ENCODE measurements around the gene MYO16. TPM values are rescaled to one million over a fixed set of nuclear protein-coding genes. Genes with fewer than 3 reads are reported as not detected.

The MYO16 gene
- total and polyA plus RNA-seq, 2 donors (not counting 1 experiment from before 2014, with no cell fraction given), result under 0.01 to 0.01 TPM

DNA sequence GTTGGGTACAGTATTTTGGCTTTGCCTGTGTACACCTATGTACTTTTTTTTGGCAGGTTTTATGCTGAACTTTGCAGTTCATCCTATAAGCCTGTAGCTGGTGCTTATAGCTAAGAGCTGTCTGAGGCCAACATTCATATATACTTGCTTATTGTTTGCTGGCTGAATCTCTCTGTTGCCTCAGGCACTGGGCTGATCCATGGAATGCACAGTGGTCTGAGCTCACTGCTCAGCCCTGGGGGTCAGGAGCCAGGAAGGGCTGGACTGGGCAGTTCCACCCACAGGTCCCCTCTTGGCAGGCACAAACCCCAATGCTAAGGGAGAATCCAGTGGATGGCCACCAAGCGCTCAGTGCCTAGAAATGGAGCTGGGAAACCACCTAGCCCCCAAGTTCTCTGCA is 308.7 kb downstream of the MYO16 start:
- Histone ChIP-seq H3K27me3 (ENCODE audit: control insufficient read depth, insufficient read depth, low read length) (no peaks in the 10 kb centered on the region), H3K4me2 (ENCODE audit: extremely low read depth, insufficient read depth, low read length) (no peak overlapping the region), H3K4me3 (replicated peaks in 1 of 4; ENCODE audit: control extremely low read depth in 1 of 4, insufficient read depth in 1 of 4, low read depth in 3 of 4, low read length in 4 of 4) (no peak overlapping the region), H3K4me1 (ENCODE audit: control insufficient read depth, extremely low read depth, insufficient read depth, low read length) (no peaks in the 10 kb centered on the region), H3K36me3 (ENCODE audit: control insufficient read depth, insufficient read depth, low read length) (no peaks in the 10 kb centered on the region), H2AFZ (ENCODE audit: low read length) (no peak overlapping the region), H3K27ac (ENCODE audit: insufficient read depth, low read length) (no peak overlapping the region), H3K9ac (ENCODE audit: insufficient read depth, low read length) (no peak overlapping the region), H3K9me3 (ENCODE audit: control insufficient read depth, insufficient read depth, low read depth, low read length) (no peaks in the 10 kb centered on the region), H4K20me1 (ENCODE audit: control insufficient read depth, extremely low read depth, insufficient read depth, low read length) (no peaks in the 10 kb centered on the region), H3K79me2 (ENCODE audit: control insufficient read depth, insufficient read depth, low read length) (no peaks in the 10 kb centered on the region)
- TF ChIP-seq, protein P1, sequence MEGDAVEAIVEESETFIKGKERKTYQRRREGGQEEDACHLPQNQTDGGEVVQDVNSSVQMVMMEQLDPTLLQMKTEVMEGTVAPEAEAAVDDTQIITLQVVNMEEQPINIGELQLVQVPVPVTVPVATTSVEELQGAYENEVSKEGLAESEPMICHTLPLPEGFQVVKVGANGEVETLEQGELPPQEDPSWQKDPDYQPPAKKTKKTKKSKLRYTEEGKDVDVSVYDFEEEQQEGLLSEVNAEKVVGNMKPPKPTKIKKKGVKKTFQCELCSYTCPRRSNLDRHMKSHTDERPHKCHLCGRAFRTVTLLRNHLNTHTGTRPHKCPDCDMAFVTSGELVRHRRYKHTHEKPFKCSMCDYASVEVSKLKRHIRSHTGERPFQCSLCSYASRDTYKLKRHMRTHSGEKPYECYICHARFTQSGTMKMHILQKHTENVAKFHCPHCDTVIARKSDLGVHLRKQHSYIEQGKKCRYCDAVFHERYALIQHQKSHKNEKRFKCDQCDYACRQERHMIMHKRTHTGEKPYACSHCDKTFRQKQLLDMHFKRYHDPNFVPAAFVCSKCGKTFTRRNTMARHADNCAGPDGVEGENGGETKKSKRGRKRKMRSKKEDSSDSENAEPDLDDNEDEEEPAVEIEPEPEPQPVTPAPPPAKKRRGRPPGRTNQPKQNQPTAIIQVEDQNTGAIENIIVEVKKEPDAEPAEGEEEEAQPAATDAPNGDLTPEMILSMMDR (conservative IDR thresholded peaks at IDR 0.05 in 1 of 2, IDR thresholded peaks at IDR 0.05 in 1 of 2; ENCODE audit: low read depth in 1 of 2, low read length in 2 of 2), result no peak
- no peak for DNase-seq (ENCODE audit: low read depth in 2 of 2)

DNA sequence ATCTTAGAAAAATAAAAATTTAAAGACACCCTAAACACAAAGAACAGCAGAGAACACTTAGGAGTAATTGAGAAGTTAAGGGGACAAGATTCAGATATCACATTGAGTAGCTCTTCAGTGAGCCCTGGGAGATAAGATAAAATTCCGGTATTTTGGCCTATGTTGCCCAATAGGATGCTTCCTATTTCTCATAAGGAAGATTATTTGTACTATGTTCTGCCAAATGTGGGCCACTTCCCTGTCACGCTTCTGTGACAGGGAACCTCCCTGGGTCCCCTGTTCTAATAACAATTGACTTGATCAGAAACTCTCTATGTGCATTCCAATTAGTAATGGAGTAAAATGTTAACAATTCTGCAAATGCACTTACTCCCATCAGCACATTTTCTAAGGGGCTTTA is 310.7 kb downstream of the MYO16 start:
- Histone ChIP-seq H3K27me3 (ENCODE audit: control insufficient read depth, insufficient read depth, low read length) (no peaks in the 10 kb centered on the region), H3K27ac (ENCODE audit: insufficient read depth, low read length) (no peak overlapping the region), H3K79me2 (ENCODE audit: control insufficient read depth, insufficient read depth, low read length) (no peaks in the 10 kb centered on the region), H3K4me3 (replicated peaks in 1 of 4; ENCODE audit: control extremely low read depth in 1 of 4, insufficient read depth in 1 of 4, low read depth in 3 of 4, low read length in 4 of 4) (no peak overlapping the region), H3K4me2 (ENCODE audit: extremely low read depth, insufficient read depth, low read length) (no peak overlapping the region), H3K36me3 (ENCODE audit: control insufficient read depth, insufficient read depth, low read length) (no peaks in the 10 kb centered on the region), H2AFZ (ENCODE audit: low read length) (no peak overlapping the region), H3K9me3 (ENCODE audit: control insufficient read depth, insufficient read depth, low read depth, low read length) (no peaks in the 10 kb centered on the region), H4K20me1 (ENCODE audit: control insufficient read depth, extremely low read depth, insufficient read depth, low read length) (no peaks in the 10 kb centered on the region), H3K4me1 (ENCODE audit: control insufficient read depth, extremely low read depth, insufficient read depth, low read length) (no peaks in the 10 kb centered on the region), H3K9ac (ENCODE audit: insufficient read depth, low read length) (no peak overlapping the region)
- no peak for DNase-seq (ENCODE audit: low read depth in 2 of 2)
- TF ChIP-seq, protein P1 (conservative IDR thresholded peaks at IDR 0.05 in 1 of 2, IDR thresholded peaks at IDR 0.05 in 1 of 2; ENCODE audit: low read depth in 1 of 2, low read length in 2 of 2), result no peak
- TF ChIP-seq EZH2 (IDR thresholded peaks at IDR 0.05; ENCODE audit: low read length, missing control alignments), result no peak

DNA sequence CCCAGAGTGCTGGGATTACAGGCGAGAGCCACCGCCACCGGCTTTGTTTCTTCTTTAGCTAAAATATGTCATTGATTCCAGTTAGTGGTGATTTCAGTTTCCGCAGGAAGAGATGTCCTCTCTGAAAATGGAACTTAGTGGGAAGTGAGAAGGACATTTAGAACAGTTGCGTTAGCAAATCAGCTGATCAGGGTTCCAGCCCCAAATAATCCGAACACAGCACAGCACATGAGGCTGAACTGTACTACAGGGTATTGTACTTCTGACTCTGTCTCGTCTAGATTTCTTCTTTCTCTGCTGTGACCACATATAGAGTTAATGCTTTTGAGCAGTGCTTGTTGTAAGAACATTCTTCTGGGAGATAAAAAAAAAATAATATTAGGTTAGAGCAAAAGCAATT is 314.4 kb downstream of the MYO16 start:
- TF ChIP-seq EZH2 (IDR thresholded peaks at IDR 0.05; ENCODE audit: low read length, missing control alignments), result no peak
- TF ChIP-seq, protein P1 (conservative IDR thresholded peaks at IDR 0.05 in 1 of 2, IDR thresholded peaks at IDR 0.05 in 1 of 2; ENCODE audit: low read depth in 1 of 2, low read length in 2 of 2), result no peak
- no peak for DNase-seq (ENCODE audit: low read depth in 2 of 2)
- H3K4me1 ChIP-seq (ENCODE audit: control insufficient read depth, extremely low read depth, insufficient read depth, low read length), result peaks cover 3% of the 10 kb centered on the region
- H3K4me3 ChIP-seq (replicated peaks in 1 of 4; ENCODE audit: control extremely low read depth in 1 of 4, insufficient read depth in 1 of 4, low read depth in 3 of 4, low read length in 4 of 4), result no peak overlapping the region
- H4K20me1 ChIP-seq (ENCODE audit: control insufficient read depth, extremely low read depth, insufficient read depth, low read length), result no peaks in the 10 kb centered on the region
- no peaks in the 10 kb centered on the region for H3K27me3 ChIP-seq (ENCODE audit: control insufficient read depth, insufficient read depth, low read length)
- H2AFZ ChIP-seq (ENCODE audit: low read length), result no peak overlapping the region
- no peaks in the 10 kb centered on the region for H3K36me3 ChIP-seq (ENCODE audit: control insufficient read depth, insufficient read depth, low read length)
- no peak overlapping the region for H3K4me2 ChIP-seq (ENCODE audit: extremely low read depth, insufficient read depth, low read length)
- no peak overlapping the region for H3K9ac ChIP-seq (ENCODE audit: insufficient read depth, low read length)
- no peak overlapping the region for H3K27ac ChIP-seq (ENCODE audit: insufficient read depth, low read length)
- H3K79me2 ChIP-seq (ENCODE audit: control insufficient read depth, insufficient read depth, low read length), result no peaks in the 10 kb centered on the region
- H3K9me3 ChIP-seq (ENCODE audit: control insufficient read depth, insufficient read depth, low read depth, low read length), result no peaks in the 10 kb centered on the region
